Astrocyte (in vitro differentiated cells and primary cell): ENCODE results near the gene HFE.

Experiments
- CTCF ChIP-seq: IDR thresholded peaks from 2 replicates; pipeline ENCODE4 v1.5.1; 2011; ENCODE audit warnings: low read depth, mild to moderate bottlenecking, inconsistent platforms, low read length, moderate library complexity; ENCODE audit not compliant: insufficient read depth
- EZH2 ChIP-seq: IDR thresholded peaks from 2 replicates; pipeline ENCODE4 v1.6.1; 2012; ENCODE audit warnings: mild to moderate bottlenecking, low read length, inconsistent platforms; ENCODE audit not compliant: insufficient read depth

GRCh38 chr6:26126394-26127235, 39.4 kb downstream of the HFE start:
- TF ChIP-seq CTCF, result no peak
- TF ChIP-seq EZH2, result no peak
